ENCODE measurements around the gene SNRNP48.

DNA sequence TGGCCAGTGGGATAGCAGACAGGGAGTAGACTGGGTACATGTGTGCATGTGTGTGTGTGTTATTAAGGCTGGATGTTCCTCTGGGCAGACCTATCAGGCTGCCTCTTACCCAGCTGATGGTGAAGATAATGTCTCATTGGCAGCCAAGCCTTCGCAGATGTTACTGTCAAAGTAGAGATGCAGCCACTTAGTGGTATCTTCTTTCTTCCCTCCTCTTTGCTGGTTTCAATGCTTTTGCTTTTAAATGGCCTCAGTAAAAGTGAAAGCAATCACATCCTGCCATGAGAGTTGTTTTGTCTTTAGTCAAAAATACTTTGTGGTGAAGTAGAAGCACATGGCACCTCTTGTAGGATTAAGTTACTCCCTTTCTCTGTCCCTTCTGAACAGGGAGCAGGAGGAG, 57.5 kb downstream of the SNRNP48 start:
- no peak for TF ChIP-seq CHD2 (IDR thresholded peaks at IDR 0.05; ENCODE audit: low read length, partially characterized antibody)
- TF ChIP-seq, protein P1, sequence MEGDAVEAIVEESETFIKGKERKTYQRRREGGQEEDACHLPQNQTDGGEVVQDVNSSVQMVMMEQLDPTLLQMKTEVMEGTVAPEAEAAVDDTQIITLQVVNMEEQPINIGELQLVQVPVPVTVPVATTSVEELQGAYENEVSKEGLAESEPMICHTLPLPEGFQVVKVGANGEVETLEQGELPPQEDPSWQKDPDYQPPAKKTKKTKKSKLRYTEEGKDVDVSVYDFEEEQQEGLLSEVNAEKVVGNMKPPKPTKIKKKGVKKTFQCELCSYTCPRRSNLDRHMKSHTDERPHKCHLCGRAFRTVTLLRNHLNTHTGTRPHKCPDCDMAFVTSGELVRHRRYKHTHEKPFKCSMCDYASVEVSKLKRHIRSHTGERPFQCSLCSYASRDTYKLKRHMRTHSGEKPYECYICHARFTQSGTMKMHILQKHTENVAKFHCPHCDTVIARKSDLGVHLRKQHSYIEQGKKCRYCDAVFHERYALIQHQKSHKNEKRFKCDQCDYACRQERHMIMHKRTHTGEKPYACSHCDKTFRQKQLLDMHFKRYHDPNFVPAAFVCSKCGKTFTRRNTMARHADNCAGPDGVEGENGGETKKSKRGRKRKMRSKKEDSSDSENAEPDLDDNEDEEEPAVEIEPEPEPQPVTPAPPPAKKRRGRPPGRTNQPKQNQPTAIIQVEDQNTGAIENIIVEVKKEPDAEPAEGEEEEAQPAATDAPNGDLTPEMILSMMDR (IDR thresholded peaks at IDR 0.05): no peak
- TF ChIP-seq, protein P2, sequence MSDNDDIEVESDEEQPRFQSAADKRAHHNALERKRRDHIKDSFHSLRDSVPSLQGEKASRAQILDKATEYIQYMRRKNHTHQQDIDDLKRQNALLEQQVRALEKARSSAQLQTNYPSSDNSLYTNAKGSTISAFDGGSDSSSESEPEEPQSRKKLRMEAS (IDR thresholded peaks at IDR 0.05; ENCODE audit: low read depth): no peak
- TF ChIP-seq POLR2AphosphoS5 (IDR thresholded peaks at IDR 0.05; ENCODE audit: low read depth, low read length): no peak
- TF ChIP-seq RXRA (IDR thresholded peaks at IDR 0.05; ENCODE audit: borderline replicate concordance, low read depth): no peak
- no peak for TF ChIP-seq TAF1 (IDR thresholded peaks at IDR 0.05; ENCODE audit: borderline replicate concordance, low read depth, low read length)

Measured in SK-N-SH (cell line).